Activated naive CD8-positive, alpha-beta T cell treated with anti-CD3 and anti-CD28 coated beads, Interleukin-2, amount 50 U/mL, for 24 hours (primary cell): ENCODE measurements around the gene CYP17A1.
A peak's percentile ranks its signal among the peaks of the same experiment; 100 is the strongest.
"Not testable (repeated sequence)": the region's sequence is repeated elsewhere in the genome, so short reads cannot be mapped to it uniquely, and the experiment has no call there.

Experiments
- ATAC-seq: fragments of 150-1000 bp; cut with Tn5 transposase; one replicate; pipeline ENCODE4 v1.10.0; 2021
- DNase-seq: peaks from one replicate; pipeline ENCODE4 v3.0.0; 2021
- H3K27ac Mint-ChIP-seq: one replicate; pipeline ENCODE4 v1.8.0; 2021; ENCODE audit warnings: mild to moderate bottlenecking, mixed read lengths
- H3K27me3 Mint-ChIP-seq: one replicate; pipeline ENCODE4 v1.8.0; 2021; ENCODE audit warnings: mixed read lengths
- H3K36me3 Mint-ChIP-seq: one replicate; pipeline ENCODE4 v1.8.0; 2021; ENCODE audit warnings: low read depth, mixed read lengths
- H3K4me1 Mint-ChIP-seq: one replicate; pipeline ENCODE4 v1.8.0; 2021; ENCODE audit warnings: mixed read lengths
- H3K4me3 Mint-ChIP-seq: one replicate; pipeline ENCODE4 v1.8.0; 2021; ENCODE audit warnings: mild to moderate bottlenecking, moderate library complexity, mixed read lengths
- H3K9me3 Mint-ChIP-seq: one replicate; pipeline ENCODE4 v1.8.0; 2021; ENCODE audit warnings: mixed read lengths

The CYP17A1 gene

GRCh38 chr10:102850025-102850518, 12.9 kb upstream of the CYP17A1 start:
- DNase-seq: no peak

GRCh38 chr10:102845352-102845902, 8.2 kb upstream of the CYP17A1 start:
- Mint-ChIP-seq H3K4me1 (no peaks in the 10 kb centered on the region), H3K9me3 (peaks cover 4% of the 10 kb centered on the region), H3K27me3 (peaks cover 2% of the 10 kb centered on the region), H3K4me3 (no peak overlapping the region), H3K36me3 (no peaks in the 10 kb centered on the region), H3K27ac (no peak overlapping the region)
- ATAC-seq: no peak
- DNase-seq: no peak

More at GRCh38 chr10:102850025-102850518, 12.9 kb upstream of the CYP17A1 start:
- ATAC-seq: no peak
- Mint-ChIP-seq H3K27ac (no peak overlapping the region), H3K27me3 (no peaks in the 10 kb centered on the region), H3K4me1 (peaks cover 8% of the 10 kb centered on the region), H3K36me3 (peaks cover 2% of the 10 kb centered on the region), H3K4me3 (no peak overlapping the region), H3K9me3 (no peaks in the 10 kb centered on the region)

- not testable (repeated sequence) for H3K4me3 Mint-ChIP-seq, H3K9me3 Mint-ChIP-seq, DNase-seq, H3K4me1 Mint-ChIP-seq, ATAC-seq, H3K27me3 Mint-ChIP-seq, H3K36me3 Mint-ChIP-seq, H3K27ac Mint-ChIP-seq
Observed at GRCh38 chr10:102844190-102844776, 7.1 kb upstream of the CYP17A1 start.

GRCh38 chr10:102843139-102843538, 5.9 kb upstream of the CYP17A1 start:
- H3K9me3 Mint-ChIP-seq, H3K27me3 Mint-ChIP-seq, H3K4me3 Mint-ChIP-seq, DNase-seq, H3K4me1 Mint-ChIP-seq, ATAC-seq, H3K27ac Mint-ChIP-seq, H3K36me3 Mint-ChIP-seq: not testable (repeated sequence)

- Mint-ChIP-seq H3K36me3 (no peaks in the 10 kb centered on the region), H3K4me3 (no peak overlapping the region), H3K27ac (no peak overlapping the region), H3K9me3 (peaks cover 4% of the 10 kb centered on the region), H3K4me1 (no peaks in the 10 kb centered on the region), H3K27me3 (peaks cover 2% of the 10 kb centered on the region)
- ATAC-seq (no peak), DNase-seq (no peak)
Observed at GRCh38 chr10:102841827-102842345, 4.7 kb upstream of the CYP17A1 start.

- H3K36me3 Mint-ChIP-seq, DNase-seq, H3K27me3 Mint-ChIP-seq: not testable (repeated sequence)
Observed at GRCh38 chr10:102838276-102838927, 1.2 kb upstream of the CYP17A1 start.

GRCh38 chr10:102835007-102835482, 2.2 kb downstream of the CYP17A1 start:
- no peak overlapping the region for H3K4me3 Mint-ChIP-seq
- no peaks in the 10 kb centered on the region for H3K27me3 Mint-ChIP-seq
- DNase-seq (peak; percentile 80), ATAC-seq (peak; percentile 96)
- no peaks in the 10 kb centered on the region for H3K9me3 Mint-ChIP-seq
- no peak overlapping the region for H3K27ac Mint-ChIP-seq
- H3K4me1 Mint-ChIP-seq: no peaks in the 10 kb centered on the region
- no peaks in the 10 kb centered on the region for H3K36me3 Mint-ChIP-seq

More at GRCh38 chr10:102838276-102838927, 1.2 kb upstream of the CYP17A1 start:
- ATAC-seq, H3K4me1 Mint-ChIP-seq, H3K9me3 Mint-ChIP-seq, H3K27ac Mint-ChIP-seq, H3K4me3 Mint-ChIP-seq: not testable (repeated sequence)

GRCh38 chr10:102834143-102834542, 3.1 kb downstream of the CYP17A1 start:
- Mint-ChIP-seq H3K27ac (no peak overlapping the region), H3K4me1 (no peaks in the 10 kb centered on the region), H3K27me3 (no peaks in the 10 kb centered on the region), H3K36me3 (no peaks in the 10 kb centered on the region), H3K9me3 (no peaks in the 10 kb centered on the region), H3K4me3 (no peak overlapping the region)
- ATAC-seq (no peak), DNase-seq (no peak)

GRCh38 chr10:102832987-102833386, 4.2 kb downstream of the CYP17A1 start:
- DNase-seq (no peak), ATAC-seq (no peak)
- Mint-ChIP-seq H3K9me3 (no peaks in the 10 kb centered on the region), H3K36me3 (no peaks in the 10 kb centered on the region), H3K27me3 (no peaks in the 10 kb centered on the region), H3K4me1 (no peaks in the 10 kb centered on the region), H3K4me3 (no peak overlapping the region), H3K27ac (no peak overlapping the region)

- ATAC-seq (no peak), DNase-seq (no peak)
- Mint-ChIP-seq H3K27me3 (no peaks in the 10 kb centered on the region), H3K9me3 (no peaks in the 10 kb centered on the region), H3K36me3 (no peaks in the 10 kb centered on the region), H3K27ac (no peak overlapping the region), H3K4me1 (no peaks in the 10 kb centered on the region), H3K4me3 (no peak overlapping the region)
Observed at GRCh38 chr10:102832248-102832647, 5.0 kb downstream of the CYP17A1 start.

GRCh38 chr10:102831322-102832071, 5.7 kb downstream of the CYP17A1 start:
- ATAC-seq: no peak
- no peaks in the 10 kb centered on the region for H3K36me3 Mint-ChIP-seq
- DNase-seq: no peak
- H3K9me3 Mint-ChIP-seq: no peaks in the 10 kb centered on the region
- H3K27ac Mint-ChIP-seq: no peak overlapping the region
- H3K4me1 Mint-ChIP-seq: no peaks in the 10 kb centered on the region
- H3K4me3 Mint-ChIP-seq: no peak overlapping the region
- no peaks in the 10 kb centered on the region for H3K27me3 Mint-ChIP-seq

GRCh38 chr10:102827597-102827975, 9.6 kb downstream of the CYP17A1 start:
- no peaks in the 10 kb centered on the region for H3K4me1 Mint-ChIP-seq
- H3K27me3 Mint-ChIP-seq: no peaks in the 10 kb centered on the region
- H3K36me3 Mint-ChIP-seq: no peaks in the 10 kb centered on the region
- ATAC-seq: no peak
- DNase-seq: no peak
- H3K9me3 Mint-ChIP-seq: no peaks in the 10 kb centered on the region
- no peak overlapping the region for H3K4me3 Mint-ChIP-seq
- H3K27ac Mint-ChIP-seq: no peak overlapping the region

GRCh38 chr10:102826148-102826796, 10.9 kb downstream of the CYP17A1 start:
- Mint-ChIP-seq H3K9me3 (no peaks in the 10 kb centered on the region), H3K27me3 (no peaks in the 10 kb centered on the region), H3K36me3 (no peaks in the 10 kb centered on the region), H3K27ac (no peak overlapping the region), H3K4me3 (no peak overlapping the region), H3K4me1 (no peaks in the 10 kb centered on the region)
- DNase-seq: no peak
- ATAC-seq: no peak

- no peak overlapping the region for H3K4me3 Mint-ChIP-seq
- no peak overlapping the region for H3K27ac Mint-ChIP-seq
- no peaks in the 10 kb centered on the region for H3K27me3 Mint-ChIP-seq
- no peaks in the 10 kb centered on the region for H3K9me3 Mint-ChIP-seq
- no peaks in the 10 kb centered on the region for H3K4me1 Mint-ChIP-seq
- ATAC-seq (no peak), DNase-seq (no peak)
- H3K36me3 Mint-ChIP-seq: no peaks in the 10 kb centered on the region
Observed at GRCh38 chr10:102824664-102825063, 12.5 kb downstream of the CYP17A1 start.
